ENCODE measurements around the gene PDE6B.
"Not testable (repeated sequence)": the region's sequence is repeated elsewhere in the genome, so short reads cannot be mapped to it uniquely, and the experiment has no call there.

GRCh38 chr4:669806-670559 is 44.6 kb downstream of the PDE6B start:
- not testable (repeated sequence) for TF ChIP-seq CTCF (IDR thresholded peaks at IDR 0.05; ENCODE audit: insufficient read depth, low read length, poor library complexity, severe bottlenecking); EZH2phosphoT487 (conservative IDR thresholded peaks at IDR 0.05; ENCODE audit: low read length)
